ENCODE data around the gene CDKN2B-AS1. TPM values are rescaled to one million over a fixed set of nuclear protein-coding genes. Genes with fewer than 3 reads are reported as not detected.

CDKN2B-AS1 gene
- total and polyA plus RNA-seq, 3 donors from 2014 or later = 2.2 to 3.5 (median 3.0) TPM

- Histone ChIP-seq H3K9me3 (no peaks in the 10 kb centered on the region), H3K27ac (no peak overlapping the region), H3K4me3 (no peak overlapping the region), H3K4me1 (no peaks in the 10 kb centered on the region), H3K36me3 (ENCODE audit: low read depth, missing control alignments) (no peaks in the 10 kb centered on the region), H3K27me3 (no peaks in the 10 kb centered on the region)
- intact Hi-C loops (cut with DNase I; ENCODE audit: low total_unique reads) = no loop called here
- TF ChIP-seq POLR2A (IDR thresholded peaks at IDR 0.05) = no peak
- no peak for TF ChIP-seq CTCF (IDR thresholded peaks at IDR 0.05)
- WGBS, 2 donors = 73 to 77% methylated on average over 4 of the region's 4 CpGs
- no peak for DNase-seq
Measured at GRCh38 chr9:22031655-22032411, 37.2 kb downstream of the CDKN2B-AS1 start.

- WGBS, 2 donors = 87 to 90% methylated on average over 7 to 8 of the region's 8 CpGs
- H3K4me3 ChIP-seq = no peak overlapping the region
- H3K36me3 ChIP-seq (ENCODE audit: low read depth, missing control alignments) = no peaks in the 10 kb centered on the region
- no peak overlapping the region for H3K27ac ChIP-seq
- no peaks in the 10 kb centered on the region for H3K27me3 ChIP-seq
- no peak for TF ChIP-seq POLR2A (IDR thresholded peaks at IDR 0.05)
- no peak for TF ChIP-seq CTCF (IDR thresholded peaks at IDR 0.05)
- DNase-seq = no peak
- no peaks in the 10 kb centered on the region for H3K9me3 ChIP-seq
- intact Hi-C loops (cut with DNase I; ENCODE audit: low total_unique reads) = no loop called here
- no peaks in the 10 kb centered on the region for H3K4me1 ChIP-seq
Measured at GRCh38 chr9:22033012-22033630, 38.5 kb downstream of the CDKN2B-AS1 start.

GRCh38 chr9:22035591-22036011 is 41.0 kb downstream of the CDKN2B-AS1 start:
- intact Hi-C loops (cut with DNase I; ENCODE audit: low total_unique reads) = no loop called here
- no peak for DNase-seq
- H3K9me3 ChIP-seq = no peaks in the 10 kb centered on the region
- no peaks in the 10 kb centered on the region for H3K27me3 ChIP-seq
- WGBS, 2 donors = 85 to 97% methylated on average over 2 of the region's 2 CpGs
- H3K4me3 ChIP-seq = no peak overlapping the region
- H3K4me1 ChIP-seq = no peaks in the 10 kb centered on the region
- no peak overlapping the region for H3K27ac ChIP-seq
- H3K36me3 ChIP-seq (ENCODE audit: low read depth, missing control alignments) = no peaks in the 10 kb centered on the region
- TF ChIP-seq POLR2A (IDR thresholded peaks at IDR 0.05) (no peak), CTCF (IDR thresholded peaks at IDR 0.05) (no peak)

GRCh38 chr9:22036866-22037626 is 42.5 kb downstream of the CDKN2B-AS1 start:
- 88 to 95% methylated on average over 4 of the region's 4 CpGs for WGBS, 2 donors
- H3K4me1 ChIP-seq = no peaks in the 10 kb centered on the region
- TF ChIP-seq CTCF (IDR thresholded peaks at IDR 0.05) (no peak), POLR2A (IDR thresholded peaks at IDR 0.05) (no peak)
- intact Hi-C loops (cut with DNase I; ENCODE audit: low total_unique reads) = no loop called here
- H3K27me3 ChIP-seq = no peaks in the 10 kb centered on the region
- H3K9me3 ChIP-seq = no peaks in the 10 kb centered on the region
- DNase-seq = no peak
- H3K27ac ChIP-seq = no peak overlapping the region
- no peaks in the 10 kb centered on the region for H3K36me3 ChIP-seq (ENCODE audit: low read depth, missing control alignments)
- H3K4me3 ChIP-seq = no peak overlapping the region
